Measurements from ENCODE around the gene CFB. TPM values are rescaled to one million over a fixed set of nuclear protein-coding genes. Genes with fewer than 3 reads are reported as not detected.

Gene CFB
- total and polyA plus RNA-seq, 2 of the 13 experiments (the other 11 are each of a cell fraction or from before 2014, with no cell fraction given) = 171 to 513 TPM

GRCh38 chr6:31901415-31901952, 44.4 kb upstream of the CFB start (continued):
- TF ChIP-seq ZNF484 (CRISPR knock-in tag; IDR thresholded peaks at IDR 0.05; ENCODE audit: borderline replicate concordance, low read depth) (no peak), CHD2 (IDR thresholded peaks at IDR 0.05; ENCODE audit: low read depth, low read length) (no peak), MTA1 (CRISPR knock-in tag; IDR thresholded peaks at IDR 0.05; ENCODE audit: borderline replicate concordance) (no peak), SIX1 (CRISPR knock-in tag; IDR thresholded peaks at IDR 0.05; ENCODE audit: borderline replicate concordance) (no peak), ZNF510 (CRISPR knock-in tag; IDR thresholded peaks at IDR 0.05; ENCODE audit: low read depth) (no peak), GATAD2A (CRISPR knock-in tag; IDR thresholded peaks at IDR 0.05) (no peak), YEATS4 (CRISPR knock-in tag; IDR thresholded peaks at IDR 0.05; ENCODE audit: borderline replicate concordance) (0 out of 2 replicates have a peak, but pooled peaks have one; percentile 42), CHD4 (IDR thresholded peaks at IDR 0.05; ENCODE audit: borderline replicate concordance, low read length) (no peak), ZNF768 (CRISPR knock-in tag; IDR thresholded peaks at IDR 0.05) (peak; percentile 21; the same call in 1 of the 2 replicates), ZFY (CRISPR knock-in tag; IDR thresholded peaks at IDR 0.05) (no peak), ZKSCAN8 (CRISPR knock-in tag; IDR thresholded peaks at IDR 0.05; ENCODE audit: borderline replicate concordance) (no peak), TGIF2 (CRISPR knock-in tag; IDR thresholded peaks at IDR 0.05) (no peak), ZNF383 (CRISPR knock-in tag; IDR thresholded peaks at IDR 0.05; ENCODE audit: borderline replicate concordance) (no peak), ZC3H13 (CRISPR knock-in tag; IDR thresholded peaks at IDR 0.05) (0 out of 2 replicates have a peak, but pooled peaks have one; percentile 36), NCOA2 (CRISPR knock-in tag; IDR thresholded peaks at IDR 0.05) (no peak), SALL1 (CRISPR knock-in tag; IDR thresholded peaks at IDR 0.05) (no peak), ZNF782 (CRISPR knock-in tag; IDR thresholded peaks at IDR 0.05; ENCODE audit: borderline replicate concordance) (peak; percentile 32; the same call in 1 of the 2 replicates), RBM22 (optimal IDR thresholded peaks at IDR 0.05; ENCODE audit: low read length) (no peak), SIN3A (IDR thresholded peaks at IDR 0.05; ENCODE audit: borderline replicate concordance, low read depth, low read length) (0 out of 2 replicates have a peak, but pooled peaks have one; percentile 4), HOXA7 (CRISPR knock-in tag; IDR thresholded peaks at IDR 0.05) (no peak), ZNF691 (CRISPR knock-in tag; IDR thresholded peaks at IDR 0.05; ENCODE audit: borderline replicate concordance, low read depth) (no peak), FOXM1 (CRISPR knock-in tag; IDR thresholded peaks at IDR 0.05) (no peak)
- TF ChIP-seq, protein P1, sequence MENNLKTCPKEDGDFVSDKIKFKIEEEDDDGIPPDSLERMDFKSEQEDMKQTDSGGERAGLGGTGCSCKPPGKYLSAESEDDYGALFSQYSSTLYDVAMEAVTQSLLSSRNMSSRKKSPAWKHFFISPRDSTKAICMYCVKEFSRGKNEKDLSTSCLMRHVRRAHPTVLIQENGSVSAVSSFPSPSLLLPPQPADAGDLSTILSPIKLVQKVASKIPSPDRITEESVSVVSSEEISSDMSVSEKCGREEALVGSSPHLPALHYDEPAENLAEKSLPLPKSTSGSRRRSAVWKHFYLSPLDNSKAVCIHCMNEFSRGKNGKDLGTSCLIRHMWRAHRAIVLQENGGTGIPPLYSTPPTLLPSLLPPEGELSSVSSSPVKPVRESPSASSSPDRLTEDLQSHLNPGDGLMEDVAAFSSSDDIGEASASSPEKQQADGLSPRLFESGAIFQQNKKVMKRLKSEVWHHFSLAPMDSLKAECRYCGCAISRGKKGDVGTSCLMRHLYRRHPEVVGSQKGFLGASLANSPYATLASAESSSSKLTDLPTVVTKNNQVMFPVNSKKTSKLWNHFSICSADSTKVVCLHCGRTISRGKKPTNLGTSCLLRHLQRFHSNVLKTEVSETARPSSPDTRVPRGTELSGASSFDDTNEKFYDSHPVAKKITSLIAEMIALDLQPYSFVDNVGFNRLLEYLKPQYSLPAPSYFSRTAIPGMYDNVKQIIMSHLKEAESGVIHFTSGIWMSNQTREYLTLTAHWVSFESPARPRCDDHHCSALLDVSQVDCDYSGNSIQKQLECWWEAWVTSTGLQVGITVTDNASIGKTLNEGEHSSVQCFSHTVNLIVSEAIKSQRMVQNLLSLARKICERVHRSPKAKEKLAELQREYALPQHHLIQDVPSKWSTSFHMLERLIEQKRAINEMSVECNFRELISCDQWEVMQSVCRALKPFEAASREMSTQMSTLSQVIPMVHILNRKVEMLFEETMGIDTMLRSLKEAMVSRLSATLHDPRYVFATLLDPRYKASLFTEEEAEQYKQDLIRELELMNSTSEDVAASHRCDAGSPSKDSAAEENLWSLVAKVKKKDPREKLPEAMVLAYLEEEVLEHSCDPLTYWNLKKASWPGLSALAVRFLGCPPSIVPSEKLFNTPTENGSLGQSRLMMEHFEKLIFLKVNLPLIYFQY (CRISPR knock-in tag; IDR thresholded peaks at IDR 0.05; ENCODE audit: borderline replicate concordance) = no peak
- TF ChIP-seq, protein P2, sequence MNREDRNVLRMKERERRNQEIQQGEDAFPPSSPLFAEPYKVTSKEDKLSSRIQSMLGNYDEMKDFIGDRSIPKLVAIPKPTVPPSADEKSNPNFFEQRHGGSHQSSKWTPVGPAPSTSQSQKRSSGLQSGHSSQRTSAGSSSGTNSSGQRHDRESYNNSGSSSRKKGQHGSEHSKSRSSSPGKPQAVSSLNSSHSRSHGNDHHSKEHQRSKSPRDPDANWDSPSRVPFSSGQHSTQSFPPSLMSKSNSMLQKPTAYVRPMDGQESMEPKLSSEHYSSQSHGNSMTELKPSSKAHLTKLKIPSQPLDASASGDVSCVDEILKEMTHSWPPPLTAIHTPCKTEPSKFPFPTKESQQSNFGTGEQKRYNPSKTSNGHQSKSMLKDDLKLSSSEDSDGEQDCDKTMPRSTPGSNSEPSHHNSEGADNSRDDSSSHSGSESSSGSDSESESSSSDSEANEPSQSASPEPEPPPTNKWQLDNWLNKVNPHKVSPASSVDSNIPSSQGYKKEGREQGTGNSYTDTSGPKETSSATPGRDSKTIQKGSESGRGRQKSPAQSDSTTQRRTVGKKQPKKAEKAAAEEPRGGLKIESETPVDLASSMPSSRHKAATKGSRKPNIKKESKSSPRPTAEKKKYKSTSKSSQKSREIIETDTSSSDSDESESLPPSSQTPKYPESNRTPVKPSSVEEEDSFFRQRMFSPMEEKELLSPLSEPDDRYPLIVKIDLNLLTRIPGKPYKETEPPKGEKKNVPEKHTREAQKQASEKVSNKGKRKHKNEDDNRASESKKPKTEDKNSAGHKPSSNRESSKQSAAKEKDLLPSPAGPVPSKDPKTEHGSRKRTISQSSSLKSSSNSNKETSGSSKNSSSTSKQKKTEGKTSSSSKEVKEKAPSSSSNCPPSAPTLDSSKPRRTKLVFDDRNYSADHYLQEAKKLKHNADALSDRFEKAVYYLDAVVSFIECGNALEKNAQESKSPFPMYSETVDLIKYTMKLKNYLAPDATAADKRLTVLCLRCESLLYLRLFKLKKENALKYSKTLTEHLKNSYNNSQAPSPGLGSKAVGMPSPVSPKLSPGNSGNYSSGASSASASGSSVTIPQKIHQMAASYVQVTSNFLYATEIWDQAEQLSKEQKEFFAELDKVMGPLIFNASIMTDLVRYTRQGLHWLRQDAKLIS (CRISPR knock-in tag; IDR thresholded peaks at IDR 0.05) = no peak
